ENCODE results near the gene CAB39L.

DNA sequence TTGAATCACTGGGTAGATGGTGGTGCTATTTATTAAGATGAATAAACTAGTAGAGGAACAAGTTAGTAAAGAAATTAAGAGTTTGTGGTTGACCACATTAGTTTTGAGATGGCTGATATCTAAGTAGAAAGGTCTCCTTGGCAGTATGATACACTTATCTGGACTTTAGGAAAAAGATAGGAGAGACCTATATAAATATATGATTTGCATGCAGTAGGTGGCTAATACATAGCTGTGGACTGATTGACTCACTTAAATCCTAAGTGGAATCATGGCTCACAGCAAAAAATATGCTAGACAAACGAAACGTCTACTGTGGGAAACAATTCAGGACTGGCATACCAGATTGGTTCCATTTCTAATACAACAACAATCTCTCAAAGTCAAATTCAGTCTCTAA, 92.0 kb downstream of the CAB39L start:
- TF ChIP-seq ZNF830 (CRISPR knock-in tag; IDR thresholded peaks at IDR 0.05) (no peak), HMG20B (CRISPR knock-in tag; IDR thresholded peaks at IDR 0.05) (no peak), POLR2AphosphoS5 (IDR thresholded peaks at IDR 0.05; ENCODE audit: control insufficient read depth, insufficient read depth, low read depth, low read length) (no peak), BACH1 (tag; IDR thresholded peaks at IDR 0.05) (no peak)

Data from K562 (cell line).